VCaP (cell line): ENCODE measurements around the gene CATSPERE.

ENCODE experiments used
- H3K27ac ChIP-seq: fragments of 450-650 bp; 2 replicates; pipeline ENCODE4 v1.5.1; 2017
- CTCF ChIP-seq: fragments of 450-650 bp; conservative IDR thresholded peaks from 2 replicates; pipeline ENCODE4 v1.5.1; 2017; ENCODE audit warnings: mild to moderate bottlenecking, moderate library complexity

Gene CATSPERE

GRCh38 chr1:244502630-244503029 is 41.6 kb downstream of the CATSPERE start:
- no peak overlapping the region for H3K27ac ChIP-seq
- no peak for TF ChIP-seq CTCF

GRCh38 chr1:244513493-244513892 is 52.4 kb downstream of the CATSPERE start:
- TF ChIP-seq CTCF = no peak
- no peak overlapping the region for H3K27ac ChIP-seq

- H3K27ac ChIP-seq = no peak overlapping the region
- TF ChIP-seq CTCF = no peak
Measured at GRCh38 chr1:244515680-244516079, 54.6 kb downstream of the CATSPERE start.

- TF ChIP-seq CTCF = no peak
- H3K27ac ChIP-seq = no peak overlapping the region
Measured at GRCh38 chr1:244536316-244536715, 75.2 kb downstream of the CATSPERE start.

GRCh38 chr1:244545511-244545910 is 84.4 kb downstream of the CATSPERE start:
- no peak for TF ChIP-seq CTCF
- H3K27ac ChIP-seq = no peak overlapping the region

- no peak overlapping the region for H3K27ac ChIP-seq
- no peak for TF ChIP-seq CTCF
Measured at GRCh38 chr1:244548558-244549115, 87.6 kb downstream of the CATSPERE start.

GRCh38 chr1:244552336-244552735 is 91.3 kb downstream of the CATSPERE start:
- TF ChIP-seq CTCF = no peak

More at GRCh38 chr1:244552336-244552735, 91.3 kb downstream of the CATSPERE start:
- no peak overlapping the region for H3K27ac ChIP-seq
